Mucosa of descending colon (tissue), 3 donors: ENCODE data around the gene SDF4. TPM values are rescaled to one million over a fixed set of nuclear protein-coding genes. Genes with fewer than 3 reads are reported as not detected.

Experiments
- ATAC-seq: fragments of 200-7000 bp; cut with Tn5 transposase; one replicate; pipeline ENCODE4 v1.9.1; 2020; ENCODE audit warnings: mild to moderate bottlenecking, moderate library complexity
- DNase-seq, 3 donors: peaks; one replicate each; pipeline ENCODE4 v3.0.0-alpha.2; 2020
- H3K36me3 ChIP-seq: fragments of 200-600 bp; one replicate; pipeline ENCODE4 v1.8.0; 2021; ENCODE audit warnings: low read depth, mild to moderate bottlenecking
- H3K4me1 ChIP-seq: fragments of 200-600 bp; one replicate; pipeline ENCODE4 v1.8.0; 2021; ENCODE audit warnings: low read depth, mild to moderate bottlenecking
- H3K4me3 ChIP-seq: fragments of 200-600 bp; one replicate; pipeline ENCODE4 v1.8.0; 2021; ENCODE audit warnings: mild to moderate bottlenecking
- H3K9me3 ChIP-seq: fragments of 200-600 bp; one replicate; pipeline ENCODE4 v1.8.0; 2021; ENCODE audit warnings: mild to moderate bottlenecking
- intact Hi-C, 2 donors: fragments of 100-400 bp; cut with DNase I in 1 of 2; cut with micrococcal nuclease in 1 of 2; formaldehyde crosslinking; loops; one replicate each; pipeline versions ENCODE4 v1.11.0 to v1.11.1; 2022; cut with DNase I, micrococcal nuclease
- total RNA-seq, 3 donors: library from RNA; stranded (reverse); fragmentation: NEBNext Ultra II Directional in 2 of 3; extraction: Animal tissue kit (Norgen Biotek cat#: 25700) in 2 of 3; gene quantifications; one replicate each; pipeline versions ENCODE4 v1.2.1 to v1.2.4, GENCODE V29; 2021 to 2023
- TF ChIP-seq, protein P1 (sequence below): fragments of 200-600 bp; IDR thresholded peaks from one replicate; pipeline ENCODE4 v1.8.0; 2022; ENCODE audit warnings: antibody characterized with exemption, mild to moderate bottlenecking
- donor health status: DM: no; HTN: no; CAD: no; lungs with moderate emphysema.
- donor health status: DM: no; HTN: no; CAD: no.
- donor health status: DM: no; HTN: yes; CAD: no.

Gene SDF4
- total RNA-seq, 3 donors from 2014 or later: 169 to 257 (median 226) TPM

DNA sequence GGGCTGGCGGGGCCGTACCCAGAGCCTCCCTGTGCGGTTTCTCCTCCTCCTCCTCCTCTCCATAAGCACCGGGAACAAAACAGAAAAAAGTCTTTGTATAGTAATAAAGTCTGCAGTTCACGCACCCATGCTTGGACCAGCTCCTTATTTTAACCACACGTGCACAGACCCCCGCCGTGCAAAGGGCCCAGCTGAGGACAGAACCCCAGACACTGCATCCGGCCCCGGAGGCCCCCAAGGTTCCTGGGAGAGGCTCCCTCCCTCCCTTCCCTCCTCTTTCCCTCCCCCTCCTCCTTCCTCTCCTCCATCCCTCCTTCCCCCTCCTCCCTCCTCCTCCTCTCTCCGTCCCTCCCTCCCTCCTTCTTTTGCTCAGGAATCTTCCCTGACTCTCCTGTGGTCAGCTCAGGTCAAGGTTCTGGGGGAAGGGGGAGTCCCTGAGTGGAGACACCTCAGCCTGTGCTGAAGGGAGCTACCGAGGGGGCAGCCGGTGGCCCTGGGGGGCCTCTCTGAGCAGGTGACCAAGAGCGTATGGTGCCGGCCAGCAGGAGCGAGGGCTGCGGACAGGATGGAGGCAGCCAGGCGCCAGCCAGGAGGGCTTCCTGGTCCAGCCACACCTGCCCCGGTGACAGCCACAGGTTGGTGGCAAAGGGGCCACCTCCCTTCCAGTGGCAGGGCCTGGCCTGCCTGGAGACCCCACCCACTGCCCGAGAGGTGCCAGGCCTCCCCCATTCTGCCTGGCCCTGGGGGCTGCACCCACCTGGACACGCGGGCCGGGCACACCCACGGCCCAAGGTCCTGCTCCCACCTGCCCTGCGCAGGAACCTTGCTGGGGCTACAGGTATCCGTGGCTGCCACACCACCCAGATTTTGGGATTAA lies 61.3 kb downstream of the SDF4 start:
- Histone ChIP-seq H3K9me3 (no peaks in the 10 kb centered on the region), H3K4me3 (no peak overlapping the region), H3K4me1 (peaks cover 6% of the 10 kb centered on the region), H3K36me3 (no peaks in the 10 kb centered on the region)
- DNase-seq: peak; percentile 30 to 66 (median 64)
- peak; percentile 12 for ATAC-seq
- TF ChIP-seq, protein P1, sequence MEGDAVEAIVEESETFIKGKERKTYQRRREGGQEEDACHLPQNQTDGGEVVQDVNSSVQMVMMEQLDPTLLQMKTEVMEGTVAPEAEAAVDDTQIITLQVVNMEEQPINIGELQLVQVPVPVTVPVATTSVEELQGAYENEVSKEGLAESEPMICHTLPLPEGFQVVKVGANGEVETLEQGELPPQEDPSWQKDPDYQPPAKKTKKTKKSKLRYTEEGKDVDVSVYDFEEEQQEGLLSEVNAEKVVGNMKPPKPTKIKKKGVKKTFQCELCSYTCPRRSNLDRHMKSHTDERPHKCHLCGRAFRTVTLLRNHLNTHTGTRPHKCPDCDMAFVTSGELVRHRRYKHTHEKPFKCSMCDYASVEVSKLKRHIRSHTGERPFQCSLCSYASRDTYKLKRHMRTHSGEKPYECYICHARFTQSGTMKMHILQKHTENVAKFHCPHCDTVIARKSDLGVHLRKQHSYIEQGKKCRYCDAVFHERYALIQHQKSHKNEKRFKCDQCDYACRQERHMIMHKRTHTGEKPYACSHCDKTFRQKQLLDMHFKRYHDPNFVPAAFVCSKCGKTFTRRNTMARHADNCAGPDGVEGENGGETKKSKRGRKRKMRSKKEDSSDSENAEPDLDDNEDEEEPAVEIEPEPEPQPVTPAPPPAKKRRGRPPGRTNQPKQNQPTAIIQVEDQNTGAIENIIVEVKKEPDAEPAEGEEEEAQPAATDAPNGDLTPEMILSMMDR: no peak
- intact Hi-C loops: no loop called here

DNA sequence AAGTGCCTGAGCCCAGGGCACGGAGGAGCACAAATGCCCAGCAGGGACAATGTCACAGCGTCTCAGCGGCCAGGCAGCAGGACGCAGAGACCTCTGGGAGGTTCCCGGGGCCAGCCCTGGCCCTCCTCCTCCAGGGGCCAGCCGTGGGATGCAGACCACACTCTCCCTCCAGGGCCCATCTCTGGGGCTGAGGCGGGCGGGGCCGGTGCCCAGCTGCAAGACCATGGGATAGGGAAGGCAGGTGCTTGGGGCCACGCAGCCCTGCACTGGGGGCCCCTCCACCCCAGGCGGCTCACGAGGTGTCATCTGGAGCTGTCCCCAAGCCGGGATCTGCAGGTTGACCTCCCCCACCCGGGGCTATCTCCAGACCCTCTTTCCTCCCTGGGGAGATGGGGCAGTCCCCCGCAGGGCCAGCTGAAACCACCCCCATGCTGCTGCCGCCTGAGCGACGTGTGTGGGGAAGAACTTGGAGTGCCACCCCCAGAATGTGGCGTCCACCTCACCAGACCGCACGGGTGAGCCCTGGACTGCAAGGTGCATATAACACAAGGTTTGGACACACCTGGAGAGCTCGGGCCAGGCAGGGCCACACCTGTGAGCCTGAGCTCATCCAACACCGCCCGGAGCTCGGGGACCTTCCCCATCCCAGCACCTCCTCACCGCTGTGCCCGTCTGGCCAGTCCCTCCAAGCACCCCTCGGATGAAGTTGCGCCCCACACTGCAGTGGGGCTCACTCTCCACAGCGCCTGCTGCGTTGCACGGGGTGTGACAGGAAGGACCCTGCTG lies 62.2 kb downstream of the SDF4 start:
- H3K4me1 ChIP-seq: peaks cover 6% of the 10 kb centered on the region
- H3K4me3 ChIP-seq: no peak overlapping the region
- H3K36me3 ChIP-seq: no peaks in the 10 kb centered on the region
- DNase-seq: peak; percentile 25 to 60 (median 52)
- TF ChIP-seq, protein P1: no peak
- peak; percentile 4 for ATAC-seq
- H3K9me3 ChIP-seq: no peaks in the 10 kb centered on the region
- intact Hi-C loops: no loop called here

DNA sequence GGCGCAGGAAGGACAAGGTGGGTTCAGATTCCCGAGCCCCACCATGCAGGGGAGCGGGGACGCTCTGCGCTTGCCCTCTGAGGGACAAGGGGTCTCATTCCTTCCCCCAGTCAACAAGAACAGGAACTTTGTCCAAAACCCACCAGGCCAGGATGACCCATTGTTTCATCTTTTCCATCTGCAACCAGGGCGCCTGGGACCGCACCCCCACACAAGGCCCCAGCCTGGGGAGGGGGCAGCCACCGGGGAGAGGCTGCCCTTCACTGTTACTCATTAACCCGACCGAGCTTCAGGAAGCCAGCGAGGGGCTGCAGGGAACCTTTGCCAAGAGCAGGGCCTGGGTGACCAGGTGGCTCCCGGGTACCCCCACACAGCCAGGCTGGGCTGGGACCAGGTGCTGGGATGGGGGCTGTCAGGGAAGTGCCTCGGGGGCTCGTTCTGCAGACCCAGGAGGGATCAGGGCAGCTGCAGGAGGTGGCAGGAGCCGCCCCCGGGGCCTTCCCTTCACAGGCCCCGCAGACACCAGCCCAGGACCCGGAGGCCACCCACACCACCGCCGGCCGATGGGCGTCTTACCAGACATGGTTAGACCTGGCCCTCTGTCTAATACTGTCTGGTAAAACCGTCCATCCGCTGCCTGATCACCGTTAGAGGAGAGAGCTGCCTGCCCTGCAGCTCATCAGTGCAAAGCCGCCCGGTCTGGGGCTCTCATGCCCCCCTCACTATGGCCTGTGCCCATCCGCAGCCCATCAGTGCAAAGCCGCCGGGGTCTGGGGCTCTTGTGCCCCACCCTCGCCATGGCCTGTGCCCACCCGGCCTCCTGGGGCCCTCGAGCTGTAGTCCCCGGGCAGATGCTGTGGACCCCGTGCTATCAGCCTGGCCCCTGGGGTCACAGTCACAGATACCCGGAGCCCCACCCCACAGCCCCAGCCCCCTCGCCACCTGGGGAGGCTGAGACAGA lies 63.1 kb downstream of the SDF4 start:
- Histone ChIP-seq H3K9me3 (no peaks in the 10 kb centered on the region), H3K36me3 (no peaks in the 10 kb centered on the region), H3K4me3 (no peak overlapping the region), H3K4me1 (peaks cover 6% of the 10 kb centered on the region)
- TF ChIP-seq, protein P1: no peak
- peak; percentile 21 to 56 (median 46) for DNase-seq
- ATAC-seq: no peak
- intact Hi-C loops: no loop called here

DNA sequence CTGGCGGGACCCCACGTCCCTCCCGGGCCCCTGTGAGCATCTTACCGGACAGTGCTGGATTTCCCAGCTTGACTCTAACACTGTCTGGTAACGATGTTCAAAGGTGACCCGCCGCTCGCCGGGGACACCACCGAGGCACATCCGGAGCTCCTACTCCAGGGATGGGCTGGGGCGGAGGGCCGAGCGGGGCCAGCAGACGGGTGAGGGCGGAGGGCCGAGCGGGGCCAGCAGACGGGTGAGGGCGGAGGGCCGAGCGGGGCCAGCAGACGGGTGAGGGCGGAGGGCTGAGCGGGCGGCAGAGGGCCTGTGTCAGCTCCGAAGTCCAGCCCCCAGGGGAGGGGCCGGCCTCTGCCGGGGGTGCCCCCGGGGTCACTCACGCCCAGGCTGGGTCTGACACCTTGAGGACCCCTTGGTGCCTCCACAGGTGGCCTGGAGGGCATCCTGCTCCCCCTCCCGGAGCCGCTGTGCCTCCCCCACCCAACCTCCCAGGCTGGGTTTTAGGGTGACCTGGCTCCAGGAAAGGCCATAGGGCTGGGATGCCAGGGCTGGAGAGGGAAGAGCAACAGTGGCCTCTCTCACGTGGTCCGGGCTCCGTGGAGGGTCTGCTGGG lies 63.9 kb downstream of the SDF4 start:
- Histone ChIP-seq H3K4me3 (no peak overlapping the region), H3K36me3 (no peaks in the 10 kb centered on the region), H3K9me3 (no peaks in the 10 kb centered on the region), H3K4me1 (peaks cover 6% of the 10 kb centered on the region)
- intact Hi-C loops: no loop called here
- TF ChIP-seq, protein P1: no peak
- no peak for ATAC-seq
- DNase-seq: peak; percentile 12 to 50 (median 47)
